Type B pancreatic cell (in vitro differentiated cells): Measurements from ENCODE around the gene RABGAP1. TPM values are rescaled to one million over a fixed set of nuclear protein-coding genes. Genes with fewer than 3 reads are reported as not detected.

Source experiments
- DNase-seq: peaks from one replicate; pipeline ENCODE4 v3.0.0; 2021; ENCODE audit warnings: mixed read lengths; ENCODE audit not compliant: unreplicated experiment; ENCODE audit errors: extremely low spot score
- H3K27ac Mint-ChIP-seq: 2 replicates; pipeline ENCODE4 v1.8.0; 2021; ENCODE audit warnings: mild to moderate bottlenecking, mixed read lengths
- H3K27me3 Mint-ChIP-seq: 2 replicates; pipeline ENCODE4 v1.8.0; 2021; ENCODE audit warnings: mixed read lengths
- H3K36me3 Mint-ChIP-seq: 2 replicates; pipeline ENCODE4 v1.8.0; 2021; ENCODE audit warnings: mixed read lengths
- H3K4me1 Mint-ChIP-seq: one replicate; pipeline ENCODE4 v1.8.0; 2021; ENCODE audit warnings: mixed read lengths; ENCODE audit not compliant: unreplicated experiment
- H3K4me3 Mint-ChIP-seq: 2 replicates; pipeline ENCODE4 v1.8.0; 2021; ENCODE audit warnings: mild to moderate bottlenecking, mixed read lengths
- H3K9me3 Mint-ChIP-seq: 2 replicates; pipeline ENCODE4 v1.8.0; 2021; ENCODE audit warnings: mixed read lengths
- CTCF ChIP-seq: fragments of 200-600 bp; sonication (generic); conservative IDR thresholded peaks from 2 replicates; pipeline ENCODE4 v1.5.0; 2021; ENCODE audit warnings: antibody characterized with exemption, mild to moderate bottlenecking
- total RNA-seq: library from RNA; stranded (reverse); gene quantifications from 2 replicates; pipeline ENCODE4 v1.2.1, GENCODE V29; 2021; ENCODE audit warnings: low replicate concordance

The RABGAP1 gene
- total RNA-seq, 1 donor from 2014 or later = 68.4 TPM

- Mint-ChIP-seq H3K9me3 (no peaks in the 10 kb centered on the region), H3K36me3 (peaks cover 9% of the 10 kb centered on the region), H3K27ac (no peak overlapping the region), H3K4me3 (peak overlapping the region; percentile 52), H3K27me3 (no peaks in the 10 kb centered on the region), H3K4me1 (peaks cover 19% of the 10 kb centered on the region)
- no peak for DNase-seq
- TF ChIP-seq CTCF = no peak
Observed at GRCh38 chr9:122939601-122940000, 1.2 kb upstream of the RABGAP1 start.

- DNase-seq = no peak
- Mint-ChIP-seq H3K36me3 (peaks cover 7% of the 10 kb centered on the region), H3K27me3 (no peaks in the 10 kb centered on the region), H3K9me3 (no peaks in the 10 kb centered on the region), H3K4me3 (peak overlapping the region; percentile 88), H3K4me1 (peaks cover 24% of the 10 kb centered on the region), H3K27ac (peak overlapping the region; percentile 97)
- no peak for TF ChIP-seq CTCF
Observed at GRCh38 chr9:122940454-122940748, 419 bp upstream of the RABGAP1 start.

- H3K36me3 Mint-ChIP-seq = peaks cover 9% of the 10 kb centered on the region
- no peak for DNase-seq
- H3K27ac Mint-ChIP-seq = peak overlapping the region; percentile 97
- TF ChIP-seq CTCF = no peak
- H3K4me1 Mint-ChIP-seq = peaks cover 27% of the 10 kb centered on the region
- no peaks in the 10 kb centered on the region for H3K9me3 Mint-ChIP-seq
- H3K27me3 Mint-ChIP-seq = no peaks in the 10 kb centered on the region
- H3K4me3 Mint-ChIP-seq = peak overlapping the region; percentile 95
Observed at GRCh38 chr9:122941582-122942234, 888 bp downstream of the RABGAP1 start.

- peaks cover 5% of the 10 kb centered on the region for H3K36me3 Mint-ChIP-seq
- H3K27ac Mint-ChIP-seq = peak overlapping the region; percentile 6
- H3K4me3 Mint-ChIP-seq = peak overlapping the region; percentile 12
- DNase-seq = no peak
- H3K4me1 Mint-ChIP-seq = peaks cover 49% of the 10 kb centered on the region
- no peak for TF ChIP-seq CTCF
- no peaks in the 10 kb centered on the region for H3K27me3 Mint-ChIP-seq
- no peaks in the 10 kb centered on the region for H3K9me3 Mint-ChIP-seq
Observed at GRCh38 chr9:122944960-122945888, 4.4 kb downstream of the RABGAP1 start.

- H3K4me1 Mint-ChIP-seq = peaks cover 49% of the 10 kb centered on the region
- H3K4me3 Mint-ChIP-seq = no peak overlapping the region
- no peak overlapping the region for H3K27ac Mint-ChIP-seq
- H3K9me3 Mint-ChIP-seq = no peaks in the 10 kb centered on the region
- no peaks in the 10 kb centered on the region for H3K27me3 Mint-ChIP-seq
- peaks cover 5% of the 10 kb centered on the region for H3K36me3 Mint-ChIP-seq
- no peak for DNase-seq
- no peak for TF ChIP-seq CTCF
Observed at GRCh38 chr9:122946461-122947005, 5.7 kb downstream of the RABGAP1 start.
